ENCODE data around the gene ITIH6. TPM values are rescaled to one million over a fixed set of nuclear protein-coding genes. Genes with fewer than 3 reads are reported as not detected.

Gene ITIH6, protein sequence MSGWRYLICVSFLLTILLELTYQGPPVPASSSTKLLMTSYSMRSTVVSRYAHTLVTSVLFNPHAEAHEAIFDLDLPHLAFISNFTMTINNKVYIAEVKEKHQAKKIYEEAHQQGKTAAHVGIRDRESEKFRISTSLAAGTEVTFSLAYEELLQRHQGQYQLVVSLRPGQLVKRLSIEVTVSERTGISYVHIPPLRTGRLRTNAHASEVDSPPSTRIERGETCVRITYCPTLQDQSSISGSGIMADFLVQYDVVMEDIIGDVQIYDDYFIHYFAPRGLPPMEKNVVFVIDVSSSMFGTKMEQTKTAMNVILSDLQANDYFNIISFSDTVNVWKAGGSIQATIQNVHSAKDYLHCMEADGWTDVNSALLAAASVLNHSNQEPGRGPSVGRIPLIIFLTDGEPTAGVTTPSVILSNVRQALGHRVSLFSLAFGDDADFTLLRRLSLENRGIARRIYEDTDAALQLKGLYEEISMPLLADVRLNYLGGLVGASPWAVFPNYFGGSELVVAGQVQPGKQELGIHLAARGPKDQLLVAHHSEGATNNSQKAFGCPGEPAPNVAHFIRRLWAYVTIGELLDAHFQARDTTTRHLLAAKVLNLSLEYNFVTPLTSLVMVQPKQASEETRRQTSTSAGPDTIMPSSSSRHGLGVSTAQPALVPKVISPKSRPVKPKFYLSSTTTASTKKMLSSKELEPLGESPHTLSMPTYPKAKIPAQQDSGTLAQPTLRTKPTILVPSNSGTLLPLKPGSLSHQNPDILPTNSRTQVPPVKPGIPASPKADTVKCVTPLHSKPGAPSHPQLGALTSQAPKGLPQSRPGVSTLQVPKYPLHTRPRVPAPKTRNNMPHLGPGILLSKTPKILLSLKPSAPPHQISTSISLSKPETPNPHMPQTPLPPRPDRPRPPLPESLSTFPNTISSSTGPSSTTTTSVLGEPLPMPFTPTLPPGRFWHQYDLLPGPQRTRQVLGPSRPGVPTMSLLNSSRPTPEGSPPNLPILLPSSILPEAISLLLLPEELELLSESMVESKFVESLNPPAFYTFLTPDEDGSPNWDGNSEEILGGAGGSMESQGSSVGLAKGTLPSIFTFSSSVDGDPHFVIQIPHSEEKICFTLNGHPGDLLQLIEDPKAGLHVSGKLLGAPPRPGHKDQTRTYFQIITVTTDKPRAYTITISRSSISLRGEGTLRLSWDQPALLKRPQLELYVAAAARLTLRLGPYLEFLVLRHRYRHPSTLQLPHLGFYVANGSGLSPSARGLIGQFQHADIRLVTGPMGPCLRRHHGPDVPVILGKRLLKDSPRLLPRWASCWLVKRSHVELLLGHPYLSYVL
- total RNA-seq, result not detected in 2 replicates

DNA sequence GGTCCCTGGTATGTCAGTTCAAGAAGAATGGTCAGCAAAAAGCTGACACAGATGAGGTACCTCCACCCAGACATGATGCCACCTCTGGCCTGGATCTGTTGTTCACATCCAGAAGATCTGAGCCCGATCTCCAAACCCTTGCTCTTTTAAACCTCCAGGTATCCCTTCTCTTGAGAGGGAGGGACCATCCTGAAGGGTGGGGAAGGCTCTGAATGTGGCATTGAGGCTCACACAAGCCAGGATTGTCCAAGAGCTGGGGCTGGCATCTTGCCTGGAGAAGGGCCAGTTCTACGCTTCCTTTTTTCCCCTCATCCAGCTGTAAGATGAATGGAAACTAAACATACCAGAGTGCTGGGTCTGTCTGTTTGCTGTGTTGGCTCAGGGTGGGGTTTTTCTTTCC lies at the start of gene ITIH6:
TSS of gene ITIH6 (minus strand) at position 119 of the 400 bp plus-strand sequence. CDS start at position 74, 45 bp downstream.

DNA sequence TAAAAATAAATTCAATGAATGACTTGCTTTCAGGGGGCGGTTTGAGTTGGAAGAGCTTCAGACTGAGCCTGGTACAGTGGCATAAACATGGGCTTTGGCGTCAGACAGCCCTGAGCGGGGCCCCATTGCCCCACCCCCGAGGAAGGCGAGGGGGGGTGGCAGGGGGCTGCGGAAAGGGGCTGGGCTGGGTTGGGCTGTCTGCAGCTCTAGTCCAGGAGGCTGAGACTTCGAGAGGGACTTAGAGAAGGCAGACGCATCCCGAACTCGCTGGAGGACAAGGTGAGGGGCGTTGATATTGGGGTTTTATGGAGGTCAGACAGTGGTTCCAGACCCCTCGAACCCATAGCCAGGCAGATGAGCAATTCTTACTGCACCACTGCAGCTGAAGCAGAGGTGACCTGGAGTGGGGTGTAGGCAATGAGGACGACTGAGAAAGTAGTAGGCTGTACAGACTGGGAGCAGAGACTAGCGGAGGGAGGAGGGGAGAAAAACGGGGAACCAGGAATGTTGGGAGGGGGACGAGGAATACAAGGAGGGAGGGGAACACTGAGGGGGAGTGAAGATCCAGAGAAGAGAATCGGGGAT lies 9.6 kb upstream of the ITIH6 start, which contains the start of gene MAGED2:
TSS of gene MAGED2 (plus strand) at position 222 of the 585 bp plus-strand sequence. CDS start 1,587 bp downstream, outside the sequence.

Other genes with a start within 250 kb of the ITIH6 start
- gene MAGED2, start 9.5 kb upstream of the ITIH6 start, total RNA-seq, result 123 and 126 TPM in 2 replicates
- 1.2 and 1.6 TPM in 2 replicates for gene TRO, start 122.6 kb upstream of the ITIH6 start, total RNA-seq
- gene PFKFB1, start 195.9 kb upstream of the ITIH6 start, total RNA-seq, result not detected in 2 replicates
- gene APEX2, start 202.1 kb upstream of the ITIH6 start, total RNA-seq, result 22.8 and 23.6 TPM in 2 replicates
- gene ALAS2, start 232.7 kb upstream of the ITIH6 start, total RNA-seq, result not detected in 2 replicates